ENCODE results near the gene LRRC7. TPM values are rescaled to one million over a fixed set of nuclear protein-coding genes. Genes with fewer than 3 reads are reported as not detected.

Gene LRRC7
- total RNA-seq, 1 experiment from 2014 or later, result 0.12 TPM

- no peak for DNase-seq (ENCODE audit: low read depth)
Observed at GRCh38 chr1:70169018-70169839, 601.5 kb downstream of the LRRC7 start.

GRCh38 chr1:70171512-70171911 is 603.8 kb downstream of the LRRC7 start:
- no peak for DNase-seq (ENCODE audit: low read depth)

Measured in RPMI7951 (cell line).